Prostate gland (tissue), 2 donors: ENCODE data around the gene CHRNA9.

Experiments used
- POLR2A ChIP-seq: fragments of 450-650 bp; IDR thresholded peaks from one replicate; pipeline ENCODE4 v1.6.1; 2016; ENCODE audit warnings: antibody characterized with exemption, mild to moderate bottlenecking
- POLR2AphosphoS5 ChIP-seq: sonication (generic); formaldehyde crosslinking; IDR thresholded peaks from one replicate; pipeline ENCODE4 v1.6.1; 2017; ENCODE audit warnings: antibody characterized with exemption
- TF ChIP-seq, protein P1 (sequence below), 4 experiments: fragments of 200-600 bp in 2 of 4; fragments of 450-650 bp in 2 of 4; sonication (generic) in 2 of 4; IDR thresholded peaks; 1 replicate in 3 of 4; 2 replicates in 1 of 4; pipeline ENCODE4 v1.5.1; 2016 to 2019; ENCODE audit warnings: antibody characterized with exemption in 4 of 4, mild to moderate bottlenecking in 2 of 4, moderate library complexity in 2 of 4

DNA sequence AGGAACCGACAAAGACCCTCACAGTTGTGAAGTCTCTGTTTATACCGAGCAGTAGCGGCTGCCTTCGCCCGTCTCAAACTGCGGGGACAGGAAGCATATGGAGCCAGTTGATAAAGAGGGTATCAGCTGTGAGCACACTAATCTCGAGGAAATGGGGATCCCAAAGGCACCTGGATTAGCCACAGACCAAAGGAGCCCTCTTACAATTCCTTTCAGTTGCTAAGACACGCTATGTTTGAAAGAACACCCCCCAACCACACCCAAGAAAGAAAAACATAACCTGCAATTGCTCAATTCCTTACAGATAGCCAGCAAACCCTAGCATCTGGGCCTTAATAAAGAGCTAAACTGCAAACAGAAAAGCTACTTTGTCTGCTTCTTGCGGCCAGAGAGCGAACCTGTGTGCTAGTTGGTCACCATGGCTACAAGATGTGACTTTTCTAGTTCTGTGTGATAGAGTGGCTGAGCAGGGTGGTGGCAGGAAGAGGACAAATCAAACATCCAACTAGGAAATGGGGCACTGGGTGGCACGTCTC lies 23.3 kb upstream of the CHRNA9 start:
- TF ChIP-seq, protein P1, sequence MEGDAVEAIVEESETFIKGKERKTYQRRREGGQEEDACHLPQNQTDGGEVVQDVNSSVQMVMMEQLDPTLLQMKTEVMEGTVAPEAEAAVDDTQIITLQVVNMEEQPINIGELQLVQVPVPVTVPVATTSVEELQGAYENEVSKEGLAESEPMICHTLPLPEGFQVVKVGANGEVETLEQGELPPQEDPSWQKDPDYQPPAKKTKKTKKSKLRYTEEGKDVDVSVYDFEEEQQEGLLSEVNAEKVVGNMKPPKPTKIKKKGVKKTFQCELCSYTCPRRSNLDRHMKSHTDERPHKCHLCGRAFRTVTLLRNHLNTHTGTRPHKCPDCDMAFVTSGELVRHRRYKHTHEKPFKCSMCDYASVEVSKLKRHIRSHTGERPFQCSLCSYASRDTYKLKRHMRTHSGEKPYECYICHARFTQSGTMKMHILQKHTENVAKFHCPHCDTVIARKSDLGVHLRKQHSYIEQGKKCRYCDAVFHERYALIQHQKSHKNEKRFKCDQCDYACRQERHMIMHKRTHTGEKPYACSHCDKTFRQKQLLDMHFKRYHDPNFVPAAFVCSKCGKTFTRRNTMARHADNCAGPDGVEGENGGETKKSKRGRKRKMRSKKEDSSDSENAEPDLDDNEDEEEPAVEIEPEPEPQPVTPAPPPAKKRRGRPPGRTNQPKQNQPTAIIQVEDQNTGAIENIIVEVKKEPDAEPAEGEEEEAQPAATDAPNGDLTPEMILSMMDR (IDR thresholded peaks at IDR 0.05), result no peak
- TF ChIP-seq POLR2A (no peak), POLR2AphosphoS5 (peak; percentile 47)
